RKO (cell line): ENCODE measurements around the gene MYO16.

ENCODE experiments used
- DNase-seq: peaks from one replicate; pipeline ENCODE4 v3.0.0-alpha.2; 2016; ENCODE audit warnings: low spot score

MYO16 gene

GRCh38 chr13:108981407-108981806, 352.0 kb downstream of the MYO16 start:
- DNase-seq = no peak

DNA sequence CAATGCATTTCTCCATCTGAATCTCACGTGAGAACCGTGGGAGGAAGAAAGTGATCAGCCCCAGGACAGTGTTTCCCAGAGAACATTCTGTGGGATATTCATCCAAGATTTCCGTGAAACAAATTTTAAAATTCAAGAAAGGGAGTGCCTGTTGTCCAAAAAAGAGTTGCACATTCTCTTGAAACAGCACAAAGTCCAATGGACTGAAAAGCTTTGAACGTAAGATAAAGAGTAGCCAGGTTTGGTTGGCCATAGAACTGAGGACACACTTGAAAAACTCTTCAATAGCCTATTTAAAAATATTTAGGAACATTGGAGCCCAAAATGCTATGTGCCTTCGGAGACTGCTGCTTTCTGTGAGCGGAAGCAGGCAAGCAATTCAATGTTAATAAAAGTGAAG, 353.9 kb downstream of the MYO16 start:
- DNase-seq = no peak

- DNase-seq = no peak
These were observed 355.0 kb downstream of the MYO16 start for GRCh38 chr13:108984251-108984920.

DNA sequence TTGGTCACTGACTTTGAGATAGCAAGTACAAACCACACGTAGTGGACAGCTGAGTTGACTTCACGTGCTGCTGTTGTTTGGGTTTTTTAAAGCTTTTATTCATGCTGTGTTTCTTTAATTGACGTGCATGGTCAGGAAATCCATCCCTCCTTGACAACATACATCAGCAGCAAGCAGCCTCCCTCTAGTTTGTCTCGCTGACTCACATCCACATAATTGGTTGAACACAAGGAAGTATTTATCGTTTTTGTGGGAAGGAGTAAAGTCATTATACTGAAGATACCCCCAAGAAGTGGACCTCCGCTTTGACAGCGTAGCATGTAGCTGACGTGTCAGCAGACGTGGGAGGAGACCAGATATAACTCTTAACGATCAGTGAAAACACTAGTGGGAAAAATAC, 355.8 kb downstream of the MYO16 start:
- no peak for DNase-seq

- DNase-seq = no peak
These were observed 358.1 kb downstream of the MYO16 start for GRCh38 chr13:108987517-108987916.

DNA sequence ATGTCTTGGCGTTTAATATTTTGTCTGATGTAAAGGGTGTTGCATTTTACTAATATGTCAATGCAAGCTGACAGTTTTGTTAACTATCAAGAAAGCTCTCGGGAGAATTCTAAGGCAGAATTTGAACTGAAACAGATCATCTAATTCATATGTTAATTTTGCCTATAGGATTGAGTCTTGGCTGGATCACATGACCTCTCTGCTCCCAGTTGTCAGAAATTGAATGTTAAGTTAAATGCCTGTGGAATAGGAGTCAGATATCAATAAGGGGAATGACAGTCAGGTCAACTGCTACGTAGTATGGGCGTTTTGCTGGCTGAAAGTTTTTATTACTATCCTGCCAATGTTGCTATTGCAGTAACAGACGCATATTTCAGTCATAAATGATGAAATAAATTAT, 358.5 kb downstream of the MYO16 start:
- no peak for DNase-seq

DNA sequence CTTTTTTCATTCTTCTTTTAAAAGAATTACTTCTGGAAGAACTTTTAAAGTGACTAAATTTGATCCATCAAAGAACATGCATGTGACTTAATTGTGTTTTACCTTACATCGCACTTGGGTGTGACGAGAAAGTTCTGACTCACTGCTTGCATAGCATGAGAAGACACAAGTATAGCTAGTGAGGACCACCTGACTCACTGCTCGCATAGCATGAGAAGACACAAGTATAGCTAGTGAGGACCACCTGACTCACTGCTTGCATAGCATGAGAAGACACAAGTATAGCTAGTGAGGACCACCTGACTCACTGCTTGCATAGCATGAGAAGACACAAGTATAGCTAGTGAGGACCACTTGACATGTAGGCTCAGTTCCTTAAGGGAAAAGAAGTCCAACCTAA, 362.0 kb downstream of the MYO16 start:
- peak; percentile 35 for DNase-seq

GRCh38 chr13:108993346-108993745, 363.9 kb downstream of the MYO16 start:
- DNase-seq = no peak

GRCh38 chr13:108996430-108996829, 367.0 kb downstream of the MYO16 start:
- no peak for DNase-seq

GRCh38 chr13:109000207-109000606, 370.8 kb downstream of the MYO16 start:
- no peak for DNase-seq

- DNase-seq = no peak
These were observed 373.5 kb downstream of the MYO16 start for GRCh38 chr13:109002934-109003333.

DNA sequence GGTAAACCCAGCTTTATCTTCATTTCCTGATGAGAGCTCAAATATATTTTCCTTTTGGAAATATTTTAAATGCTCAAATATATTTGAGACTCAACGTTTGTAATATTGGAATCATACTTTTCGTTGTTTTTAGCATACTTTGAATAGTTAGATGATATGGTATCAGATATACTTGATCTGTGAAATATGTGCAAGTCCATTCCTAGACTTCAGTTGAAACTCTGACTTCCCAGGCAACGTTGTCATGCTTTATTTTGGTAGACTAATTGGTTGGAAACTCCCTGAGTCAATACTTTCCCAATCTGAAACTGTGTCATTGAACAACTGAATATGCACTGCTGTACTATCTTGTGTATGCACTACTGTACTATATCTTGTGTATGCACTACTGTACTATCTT, 378.5 kb downstream of the MYO16 start:
- DNase-seq = no peak

DNA sequence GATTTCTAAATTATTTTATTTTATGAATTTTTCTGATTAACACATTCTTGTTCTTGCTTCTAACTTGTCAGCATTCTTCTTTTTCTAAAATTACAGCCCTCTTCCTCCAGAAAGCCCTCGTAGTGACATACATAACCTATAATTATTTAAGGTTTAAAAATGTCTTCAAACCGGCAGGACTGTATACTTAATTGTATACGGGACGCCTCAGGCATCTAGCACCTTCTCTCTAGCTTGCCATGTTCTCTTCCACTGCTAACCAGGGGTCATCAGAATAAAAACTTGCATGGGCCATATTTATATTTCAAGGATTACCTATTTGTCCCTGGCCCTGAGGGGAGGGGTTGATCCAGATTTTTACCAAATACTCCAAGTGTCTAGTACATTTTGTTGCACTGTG, 380.3 kb downstream of the MYO16 start:
- no peak for DNase-seq

DNA sequence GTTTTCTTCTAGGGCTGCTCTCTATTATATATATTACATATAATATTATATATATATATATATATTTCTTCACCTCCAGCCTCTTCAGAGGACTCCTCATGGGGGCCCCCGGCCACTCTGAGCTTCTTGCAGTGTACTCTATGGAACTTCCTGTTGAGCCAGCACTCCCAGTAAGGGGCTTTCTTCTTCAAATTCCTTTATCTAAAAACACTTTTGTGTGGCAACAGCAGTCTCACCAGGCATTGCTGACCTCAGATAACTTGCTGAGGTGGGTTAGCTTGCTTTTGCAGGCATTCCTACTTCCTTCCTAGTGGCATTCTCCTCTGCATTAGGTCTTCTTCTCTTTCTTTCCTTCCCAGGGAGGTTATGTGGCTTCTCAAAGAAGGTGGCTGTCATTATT, 381.5 kb downstream of the MYO16 start:
- DNase-seq = no peak

- DNase-seq = no peak
These were observed 382.7 kb downstream of the MYO16 start for GRCh38 chr13:109012115-109012514.

DNA sequence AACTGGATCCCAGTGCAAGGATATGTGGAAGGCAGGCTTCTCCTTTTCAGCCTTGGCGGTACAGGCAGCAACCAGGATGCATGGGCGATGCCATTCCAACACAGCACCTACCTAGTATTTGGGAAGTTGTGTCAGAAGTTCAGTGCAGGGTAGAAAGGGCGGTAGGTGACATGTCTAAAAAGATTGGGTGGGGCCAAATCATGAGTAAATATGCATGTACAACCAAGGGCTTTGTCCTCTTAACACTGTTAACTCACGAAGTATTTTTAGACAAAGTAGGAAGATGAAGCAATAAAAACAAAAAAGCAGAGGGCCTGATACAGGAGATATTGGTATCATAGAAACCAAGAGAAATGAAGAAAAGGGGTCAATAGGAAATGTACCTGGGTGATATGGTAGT, 392.1 kb downstream of the MYO16 start:
- no peak for DNase-seq

- no peak for DNase-seq
These were observed 395.2 kb downstream of the MYO16 start for GRCh38 chr13:109024611-109025010.

GRCh38 chr13:109026266-109026665, 396.9 kb downstream of the MYO16 start:
- DNase-seq = no peak

DNA sequence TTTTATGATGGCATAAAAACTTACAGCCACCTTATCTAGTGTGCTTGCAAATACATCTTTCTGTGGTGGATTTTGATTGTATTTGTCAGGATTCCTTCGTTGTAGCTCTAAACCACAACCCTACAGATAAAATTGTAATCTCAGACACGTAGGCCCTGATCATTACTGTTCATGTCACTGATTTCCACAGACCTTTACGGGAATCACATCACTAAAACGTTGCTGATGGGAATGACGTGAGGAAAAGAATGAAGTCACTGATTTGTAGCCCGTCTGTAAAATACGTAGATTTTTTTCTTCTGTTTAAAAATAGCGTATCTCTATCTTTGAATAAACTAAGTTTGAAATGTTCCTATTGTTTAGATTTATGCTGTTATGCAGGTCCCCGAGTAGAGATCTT, 399.2 kb downstream of the MYO16 start:
- DNase-seq = no peak

GRCh38 chr13:109033090-109033489, 403.7 kb downstream of the MYO16 start:
- no peak for DNase-seq

- DNase-seq = no peak
These were observed 406.8 kb downstream of the MYO16 start for GRCh38 chr13:109036078-109036780.

DNA sequence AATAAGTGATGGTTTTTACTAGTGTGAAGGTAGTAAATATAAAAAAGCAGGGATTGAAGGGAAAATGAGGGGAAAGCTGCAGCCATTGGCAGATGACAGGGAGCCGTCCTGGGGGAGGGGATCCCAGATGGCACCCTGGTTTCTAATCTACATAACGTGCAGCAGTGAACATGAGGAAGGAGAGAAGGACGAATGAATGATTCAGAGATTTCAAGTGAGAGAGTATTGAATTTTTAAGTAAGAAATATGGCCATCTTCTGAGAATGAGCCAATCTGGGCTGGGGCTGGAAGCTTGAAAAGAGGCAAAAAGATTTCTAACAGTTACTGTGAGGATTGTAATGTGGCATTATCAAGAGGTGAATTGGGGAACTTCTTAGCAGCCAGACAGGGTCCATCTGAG, 414.2 kb downstream of the MYO16 start:
- DNase-seq = no peak

DNA sequence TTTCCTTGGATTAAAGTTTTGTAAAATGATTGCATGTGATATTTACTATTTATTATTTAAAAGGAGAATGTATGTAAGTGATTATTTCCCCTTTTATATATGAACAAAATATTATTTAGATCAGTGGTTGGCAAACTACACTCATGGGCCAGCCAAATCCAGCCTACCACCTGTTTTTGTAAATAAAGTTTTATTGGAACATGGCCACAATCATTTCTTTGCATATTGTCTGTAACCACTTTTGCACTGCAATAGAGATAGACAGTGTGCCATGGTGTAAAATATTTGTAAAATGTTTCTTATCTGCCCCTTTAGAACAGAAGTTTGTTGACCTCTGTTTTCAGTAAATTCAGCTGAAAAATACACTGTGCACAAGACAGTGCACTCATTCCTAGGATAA, 426.4 kb downstream of the MYO16 start:
- no peak for DNase-seq

- no peak for DNase-seq
These were observed 428.7 kb downstream of the MYO16 start for GRCh38 chr13:109058087-109058486.
